ENCODE data around the gene MYBPC1. TPM values are rescaled to one million over a fixed set of nuclear protein-coding genes. Genes with fewer than 3 reads are reported as not detected.

Gene MYBPC1
- total and polyA plus RNA-seq, 9 of the 15 experiments (the other 6 are each of a cell fraction or from before 2014, with no cell fraction given), result not detected

GRCh38 chr12:101710288-101710687, 115.5 kb downstream of the MYBPC1 start (continued):
- TF ChIP-seq, protein P1, sequence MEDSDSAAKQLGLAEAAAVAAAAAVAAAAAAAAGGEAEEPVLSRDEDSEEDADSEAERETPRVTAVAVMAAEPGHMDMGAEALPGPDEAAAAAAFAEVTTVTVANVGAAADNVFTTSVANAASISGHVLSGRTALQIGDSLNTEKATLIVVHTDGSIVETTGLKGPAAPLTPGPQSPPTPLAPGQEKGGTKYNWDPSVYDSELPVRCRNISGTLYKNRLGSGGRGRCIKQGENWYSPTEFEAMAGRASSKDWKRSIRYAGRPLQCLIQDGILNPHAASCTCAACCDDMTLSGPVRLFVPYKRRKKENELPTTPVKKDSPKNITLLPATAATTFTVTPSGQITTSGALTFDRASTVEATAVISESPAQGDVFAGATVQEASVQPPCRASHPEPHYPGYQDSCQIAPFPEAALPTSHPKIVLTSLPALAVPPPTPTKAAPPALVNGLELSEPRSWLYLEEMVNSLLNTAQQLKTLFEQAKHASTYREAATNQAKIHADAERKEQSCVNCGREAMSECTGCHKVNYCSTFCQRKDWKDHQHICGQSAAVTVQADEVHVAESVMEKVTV (CRISPR knock-in tag; IDR thresholded peaks at IDR 0.05), result no peak
- TF ChIP-seq RB1 (IDR thresholded peaks at IDR 0.05; ENCODE audit: low read depth), result no peak
- no peak for TF ChIP-seq YBX1 (IDR thresholded peaks at IDR 0.05)
- no peak for TF ChIP-seq ARHGAP35 (IDR thresholded peaks at IDR 0.05; ENCODE audit: partially characterized antibody)
- no peak for TF ChIP-seq ESRRB (CRISPR knock-in tag; IDR thresholded peaks at IDR 0.05; ENCODE audit: borderline replicate concordance)
- no peak for TF ChIP-seq PREB (CRISPR knock-in tag; IDR thresholded peaks at IDR 0.05)

DNA sequence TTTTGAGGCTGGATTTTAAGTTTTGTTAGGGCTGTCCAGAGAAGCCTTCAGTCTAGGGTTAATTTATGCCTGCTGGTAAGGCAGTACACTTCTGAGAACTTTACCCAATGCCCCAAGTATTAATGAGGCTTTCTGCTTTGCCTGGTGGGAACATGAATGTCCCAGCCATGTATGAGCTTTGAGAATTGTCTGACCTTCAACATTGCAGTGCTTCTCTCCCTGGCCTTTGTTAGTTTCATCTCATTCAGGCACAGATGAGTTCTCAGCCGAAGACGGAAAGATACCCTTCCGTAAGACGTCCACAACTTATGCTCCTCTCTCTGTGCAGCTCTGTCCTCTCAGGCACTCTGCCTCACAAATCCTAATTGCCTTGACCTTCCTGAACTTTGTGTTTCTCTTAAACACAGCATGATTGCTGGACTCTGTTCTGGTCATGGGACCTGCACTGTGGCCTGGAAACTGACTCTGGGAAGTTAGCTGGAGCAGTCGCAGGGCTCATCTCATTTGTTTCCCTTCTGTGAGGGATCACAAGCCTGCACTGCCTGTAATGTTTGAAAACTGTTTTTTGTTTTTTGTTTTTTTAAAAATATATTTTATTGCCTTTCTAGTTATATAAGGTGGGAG, 118.4 kb downstream of the MYBPC1 start:
- DNase-seq (ENCODE audit: extremely low read depth in 1 of 4, low spot score in 3 of 4) (peak in 1 of 4 experiments; percentile 49), FAIRE-seq (peak; percentile 72), ATAC-seq (peak; percentile 79)
- H3K36me3 ChIP-seq (ENCODE audit: control insufficient read depth, insufficient read depth, low read length), result peaks cover 45% of the 10 kb centered on the region
- no peaks in the 10 kb centered on the region for H3K9me3 ChIP-seq (replicated peaks; ENCODE audit: control insufficient read depth, insufficient read depth, low read depth, low read length)
- H3K4me1 ChIP-seq (replicated peaks in 1 of 2; ENCODE audit: control insufficient read depth in 2 of 2, insufficient read depth in 2 of 2, low read length in 2 of 2), result peaks cover 3 to 15% of the 10 kb centered on the region in 2 experiments; a peak in 4 of 5 replicates
- H3K4me2 ChIP-seq (ENCODE audit: insufficient read depth, low read length), result peak overlapping the region; percentile 51; the same call in 1 of the 2 replicates
- peak overlapping the region; percentile 30; the same call in 1 of the 3 replicates for H3K27ac ChIP-seq (ENCODE audit: extremely low read depth, low read depth, low read length)
- ChIA-PET CTCF (ENCODE audit: low intra/inter-chr PET ratio) (no interaction called here), POLR2A (interaction anchor here (0.6 kb wide), 1 partner anchor 15 kb away, joined by 3 read pairs; no protein-coding TSS in a partner anchor)
- H3K27me3 ChIP-seq (ENCODE audit: control insufficient read depth in 2 of 2, insufficient read depth in 2 of 2, low read length in 2 of 2), result no peaks in the 10 kb centered on the region
- intact Hi-C loops (cut with micrococcal nuclease), result loop anchor here (5.0 kb wide), 1 partner anchor 41 kb away; no protein-coding TSS in a partner anchor
- no peaks in the 10 kb centered on the region for H3K9me1 ChIP-seq (ENCODE audit: control insufficient read depth, insufficient read depth, low read length)
- BruUV-seq (replicated peaks), result no TSS peak
- 44% methylated on average over 5 of the region's 5 CpGs for WGBS (ENCODE audit: insufficient coverage, low coverage, missing lambda C conversion rate)
- H4K20me1 ChIP-seq (replicated peaks; ENCODE audit: control insufficient read depth, insufficient read depth, low read length), result no peaks in the 10 kb centered on the region; the same call in 1 of the 2 replicates
- TF ChIP-seq NR2C2 (CRISPR knock-in tag; IDR thresholded peaks at IDR 0.05) (no peak), NR2C2 (tag; IDR thresholded peaks at IDR 0.05) (peak; percentile 35; the same call in 1 of the 2 replicates), SIRT6 (IDR thresholded peaks at IDR 0.05; ENCODE audit: low read depth, low read length) (no peak), NRF1 (conservative IDR thresholded peaks at IDR 0.05 in 1 of 2, IDR thresholded peaks at IDR 0.05 in 1 of 2) (peak; percentile 32 to 38; a peak in 2 of 4 replicates), HDAC8 (tag; IDR thresholded peaks at IDR 0.05) (no peak), GATAD2B (IDR thresholded peaks at IDR 0.05; ENCODE audit: borderline replicate concordance) (no peak), RCOR1 (IDR thresholded peaks at IDR 0.05; ENCODE audit: borderline replicate concordance in 1 of 2, low read depth in 2 of 2, low read length in 2 of 2) (peak in 1 of 2 experiments; percentile 21; a peak in 1 of 4 replicates)
- no peak overlapping the region for H3K4me3 ChIP-seq
- no peak overlapping the region; the same call in 1 of the 2 replicates for H2AFZ ChIP-seq (ENCODE audit: low read depth, low read length)
- peaks cover 86% of the 10 kb centered on the region for H3K79me2 ChIP-seq (ENCODE audit: control insufficient read depth, insufficient read depth, low read length)
- in situ Hi-C loops (cut with MboI), result no loop called here
- peak overlapping the region; percentile 19 to 53; a peak in 2 of 4 replicates for H3K9ac ChIP-seq (ENCODE audit: insufficient read depth in 1 of 2, low read depth in 2 of 2, low read length in 2 of 2)

All from K562 (cell line).